ENCODE results near the gene CYSRT1. TPM values are rescaled to one million over a fixed set of nuclear protein-coding genes. Genes with fewer than 3 reads are reported as not detected.
"Not testable (repeated sequence)": the region's sequence is repeated elsewhere in the genome, so short reads cannot be mapped to it uniquely, and the experiment has no call there.

CYSRT1 gene
- total RNA-seq, 1 experiment from 2014 or later, result 1.3 TPM

- Histone ChIP-seq H3K4me1 (ENCODE audit: insufficient read depth, low read length) (peaks cover 31% of the 10 kb centered on the region), H3K9me2 (replicated peaks; ENCODE audit: low read length) (no peaks in the 10 kb centered on the region), H3F3A (ENCODE audit: low read length, unreplicated experiment) (peaks cover 5% of the 10 kb centered on the region), H3K4me2 (ENCODE audit: low read length) (peak overlapping the region; percentile 86), H3K4me3 (ENCODE audit: low read length) (peak overlapping the region; percentile 97), H3K9me3 (ENCODE audit: low read length) (no peaks in the 10 kb centered on the region), H4K20me1 (ENCODE audit: low read length) (peaks cover 28% of the 10 kb centered on the region), H2AFZ (ENCODE audit: low read length) (no peak overlapping the region), H3K36me3 (ENCODE audit: low read depth, low read length) (peaks cover 17% of the 10 kb centered on the region), H3K9ac (ENCODE audit: low read length) (peak overlapping the region; percentile 89), H3K79me2 (ENCODE audit: low read length) (peaks cover 45% of the 10 kb centered on the region), H3K27ac (ENCODE audit: low read length) (peak overlapping the region; percentile 53), H3K27me3 (ENCODE audit: low read length) (no peaks in the 10 kb centered on the region)
- intact Hi-C loops (cut with micrococcal nuclease), result no loop called here
- ChIA-PET POLR2A (ENCODE audit: unreplicated experiment) (interaction anchor here (0.7 to 1.0 kb wide), 2 partner anchors 19 to 42 kb away, joined by 3 to 32 read pairs; no protein-coding TSS in a partner anchor), CTCF (no interaction called here)
- ATAC-seq (no peak), DNase-seq (no peak)
- TF ChIP-seq EZH2phosphoT487 (IDR thresholded peaks at IDR 0.05; ENCODE audit: borderline replicate concordance, low read length) (no peak), CTCF (conservative IDR thresholded peaks at IDR 0.05; ENCODE audit: low read depth, low read length) (no peak), EZH2 (IDR thresholded peaks at IDR 0.05; ENCODE audit: low read length, unreplicated experiment) (no peak)
- no TSS peak for BruUV-seq (replicated peaks)
Measured at GRCh38 chr9:137242269-137243203, 17.6 kb downstream of the CYSRT1 start.

DNA sequence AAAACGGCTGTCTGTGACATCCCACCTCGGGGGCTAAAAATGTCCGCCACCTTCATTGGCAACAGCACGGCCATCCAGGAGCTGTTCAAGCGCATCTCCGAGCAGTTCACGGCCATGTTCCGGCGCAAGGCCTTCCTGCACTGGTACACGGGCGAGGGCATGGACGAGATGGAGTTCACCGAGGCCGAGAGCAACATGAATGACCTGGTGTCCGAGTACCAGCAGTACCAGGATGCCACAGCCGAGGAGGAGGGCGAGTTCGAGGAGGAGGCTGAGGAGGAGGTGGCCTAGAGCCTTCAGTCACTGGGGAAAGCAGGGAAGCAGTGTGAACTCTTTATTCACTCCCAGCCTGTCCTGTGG, 18.3 kb downstream of the CYSRT1 start:
- H3K9ac ChIP-seq (ENCODE audit: low read length); intact Hi-C loops (cut with micrococcal nuclease); H3K27me3 ChIP-seq (ENCODE audit: low read length); DNase-seq; ATAC-seq; H3F3A ChIP-seq (ENCODE audit: low read length, unreplicated experiment); H3K27ac ChIP-seq (ENCODE audit: low read length); CTCF ChIA-PET; H3K9me2 ChIP-seq (replicated peaks; ENCODE audit: low read length); BruUV-seq (replicated peaks); H2AFZ ChIP-seq (ENCODE audit: low read length); H3K9me3 ChIP-seq (ENCODE audit: low read length): not testable (repeated sequence)
- peaks cover 28% of the 10 kb centered on the region for H4K20me1 ChIP-seq (ENCODE audit: low read length)
- POLR2A ChIA-PET (ENCODE audit: unreplicated experiment), result interaction anchor here (1.0 kb wide), 1 partner anchor 42 kb away, joined by 3 read pairs; no protein-coding TSS in a partner anchor
- peaks cover 17% of the 10 kb centered on the region for H3K36me3 ChIP-seq (ENCODE audit: low read depth, low read length)
- peak overlapping the region; percentile 97 for H3K4me3 ChIP-seq (ENCODE audit: low read length)
- peaks cover 40% of the 10 kb centered on the region for H3K79me2 ChIP-seq (ENCODE audit: low read length)
- peaks cover 24% of the 10 kb centered on the region for H3K4me1 ChIP-seq (ENCODE audit: insufficient read depth, low read length)
- peak overlapping the region; percentile 86 for H3K4me2 ChIP-seq (ENCODE audit: low read length)

DNA sequence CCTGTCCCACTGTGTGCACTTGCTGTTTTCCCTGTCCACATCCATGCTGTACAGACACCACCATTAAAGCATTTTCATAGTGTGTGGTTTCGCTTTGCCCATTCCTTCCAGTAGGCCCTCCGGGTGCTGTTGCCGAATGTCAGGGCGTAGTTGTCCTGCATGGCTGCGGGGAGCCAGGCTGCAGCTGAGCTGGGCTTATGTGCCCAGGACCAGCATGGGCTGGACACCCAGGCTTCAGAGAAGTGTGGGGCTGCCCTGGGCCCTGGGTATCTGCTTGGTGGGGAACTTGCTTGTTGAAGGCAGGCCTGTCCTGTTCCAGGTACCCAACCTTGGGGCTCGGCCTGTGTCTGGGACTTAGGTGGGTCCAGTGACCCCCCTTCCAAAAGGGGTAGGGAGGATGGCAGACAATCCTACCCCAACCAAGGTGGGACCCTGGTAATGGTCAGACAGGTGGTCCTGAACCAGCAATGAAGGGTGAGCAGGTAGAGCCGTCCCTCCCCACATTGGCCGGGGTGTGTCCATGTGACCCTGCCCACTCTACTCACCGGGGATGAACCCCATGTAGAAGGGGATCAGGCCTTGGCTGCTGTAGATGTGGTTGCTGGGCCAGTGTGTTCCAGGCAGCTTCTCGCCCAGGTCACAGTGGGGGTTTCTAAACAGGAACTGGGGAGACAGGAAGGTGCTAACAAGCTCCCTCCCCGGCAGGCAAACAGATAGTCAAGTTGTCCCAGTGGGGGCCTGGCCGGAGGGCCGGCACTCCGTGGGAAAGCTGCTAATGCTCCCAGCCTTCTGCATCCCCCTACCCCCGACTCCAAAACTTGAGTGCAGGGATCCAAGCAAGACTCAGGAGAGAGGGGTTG, 18.9 kb downstream of the CYSRT1 start:
- ATAC-seq (peak; percentile 3; the same call in 1 of the 2 replicates), DNase-seq (no peak)
- Histone ChIP-seq H3K27ac (ENCODE audit: low read length) (no peak overlapping the region), H3K27me3 (ENCODE audit: low read length) (no peaks in the 10 kb centered on the region), H3K4me3 (ENCODE audit: low read length) (peak overlapping the region; percentile 97; the same call in 1 of the 2 replicates), H3K9me2 (replicated peaks; ENCODE audit: low read length) (no peaks in the 10 kb centered on the region), H3K4me2 (ENCODE audit: low read length) (peak overlapping the region; percentile 86), H3K36me3 (ENCODE audit: low read depth, low read length) (peaks cover 17% of the 10 kb centered on the region), H2AFZ (ENCODE audit: low read length) (no peak overlapping the region), H3K9ac (ENCODE audit: low read length) (no peak overlapping the region), H3F3A (ENCODE audit: low read length, unreplicated experiment) (peaks cover 5% of the 10 kb centered on the region), H4K20me1 (ENCODE audit: low read length) (peaks cover 28% of the 10 kb centered on the region), H3K4me1 (ENCODE audit: insufficient read depth, low read length) (peaks cover 18% of the 10 kb centered on the region), H3K9me3 (ENCODE audit: low read length) (no peaks in the 10 kb centered on the region), H3K79me2 (ENCODE audit: low read length) (peaks cover 34% of the 10 kb centered on the region)
- TF ChIP-seq EZH2 (IDR thresholded peaks at IDR 0.05; ENCODE audit: low read length, unreplicated experiment), result no peak
- TF ChIP-seq EZH2phosphoT487 (IDR thresholded peaks at IDR 0.05; ENCODE audit: borderline replicate concordance, low read length), result no peak
- no peak for TF ChIP-seq CTCF (conservative IDR thresholded peaks at IDR 0.05; ENCODE audit: low read depth, low read length)
- ChIA-PET POLR2A (ENCODE audit: unreplicated experiment) (interaction anchor here (0.5 kb wide), 1 partner anchor 50 kb away, joined by 3 read pairs; no protein-coding TSS in a partner anchor), CTCF (interaction anchor here (1.1 kb wide), 1 partner anchor 197 kb away, joined by 4 read pairs; the partner anchor contains the start of gene NPDC1)
- intact Hi-C loops (cut with micrococcal nuclease), result no loop called here
- no TSS peak for BruUV-seq (replicated peaks)
